Ishikawa (cell line): ENCODE results near the gene ZNF700.

Experiments
- CEBPB ChIP-seq: IDR thresholded peaks from 2 replicates; pipeline ENCODE4 v1.6.1; 2012
- EP300 ChIP-seq: IDR thresholded peaks from 2 replicates; pipeline ENCODE4 v1.6.1; 2012; ENCODE audit warnings: borderline replicate concordance
- FOXM1 ChIP-seq: IDR thresholded peaks from 2 replicates; pipeline ENCODE4 v1.6.1; 2012; ENCODE audit warnings: low read depth, borderline replicate concordance
- RAD21 ChIP-seq: IDR thresholded peaks from 2 replicates; pipeline ENCODE4 v1.6.1; 2012; ENCODE audit warnings: low read depth
- TAF1 ChIP-seq: IDR thresholded peaks from 2 replicates; pipeline ENCODE4 v1.6.1; 2012; ENCODE audit warnings: low read depth, mild to moderate bottlenecking
- TCF12 ChIP-seq: IDR thresholded peaks from 2 replicates; pipeline ENCODE4 v1.6.1; 2012; ENCODE audit warnings: low read depth
- TF ChIP-seq, protein P1 (sequence below): IDR thresholded peaks from 2 replicates; pipeline ENCODE4 v1.6.1; 2012
- TF ChIP-seq, protein P2 (sequence below): IDR thresholded peaks from 2 replicates; pipeline ENCODE4 v1.6.1; 2012; ENCODE audit warnings: low read depth, mild to moderate bottlenecking

DNA sequence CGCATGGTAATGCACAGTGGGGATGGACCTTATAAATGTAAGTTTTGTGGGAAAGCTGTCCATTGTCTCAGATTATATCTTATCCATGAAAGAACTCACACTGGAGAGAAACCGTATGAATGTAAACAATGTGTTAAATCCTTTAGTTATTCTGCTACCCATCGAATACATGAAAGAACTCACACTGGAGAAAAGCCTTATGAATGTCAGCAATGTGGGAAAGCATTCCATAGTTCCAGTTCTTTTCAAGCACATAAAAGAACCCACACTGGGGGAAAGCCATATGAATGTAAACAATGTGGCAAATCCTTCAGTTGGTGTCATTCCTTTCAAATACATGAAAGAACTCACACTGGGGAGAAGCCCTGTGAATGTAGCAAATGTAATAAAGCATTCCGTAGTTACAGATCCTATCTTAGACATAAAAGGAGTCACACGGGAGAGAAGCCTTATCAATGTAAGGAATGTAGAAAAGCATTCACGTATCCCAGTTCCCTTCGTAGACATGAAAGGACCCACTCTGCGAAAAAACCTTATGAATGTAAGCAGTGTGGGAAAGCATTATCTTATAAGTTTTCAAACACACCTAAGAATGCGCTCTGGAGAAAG lies 53.7 kb downstream of the ZNF700 start:
- TF ChIP-seq RAD21, result no peak
- no peak for TF ChIP-seq EP300
- TF ChIP-seq TAF1, result no peak
- TF ChIP-seq, protein P1, sequence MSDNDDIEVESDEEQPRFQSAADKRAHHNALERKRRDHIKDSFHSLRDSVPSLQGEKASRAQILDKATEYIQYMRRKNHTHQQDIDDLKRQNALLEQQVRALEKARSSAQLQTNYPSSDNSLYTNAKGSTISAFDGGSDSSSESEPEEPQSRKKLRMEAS, result no peak
- no peak for TF ChIP-seq CEBPB
- TF ChIP-seq, protein P2, sequence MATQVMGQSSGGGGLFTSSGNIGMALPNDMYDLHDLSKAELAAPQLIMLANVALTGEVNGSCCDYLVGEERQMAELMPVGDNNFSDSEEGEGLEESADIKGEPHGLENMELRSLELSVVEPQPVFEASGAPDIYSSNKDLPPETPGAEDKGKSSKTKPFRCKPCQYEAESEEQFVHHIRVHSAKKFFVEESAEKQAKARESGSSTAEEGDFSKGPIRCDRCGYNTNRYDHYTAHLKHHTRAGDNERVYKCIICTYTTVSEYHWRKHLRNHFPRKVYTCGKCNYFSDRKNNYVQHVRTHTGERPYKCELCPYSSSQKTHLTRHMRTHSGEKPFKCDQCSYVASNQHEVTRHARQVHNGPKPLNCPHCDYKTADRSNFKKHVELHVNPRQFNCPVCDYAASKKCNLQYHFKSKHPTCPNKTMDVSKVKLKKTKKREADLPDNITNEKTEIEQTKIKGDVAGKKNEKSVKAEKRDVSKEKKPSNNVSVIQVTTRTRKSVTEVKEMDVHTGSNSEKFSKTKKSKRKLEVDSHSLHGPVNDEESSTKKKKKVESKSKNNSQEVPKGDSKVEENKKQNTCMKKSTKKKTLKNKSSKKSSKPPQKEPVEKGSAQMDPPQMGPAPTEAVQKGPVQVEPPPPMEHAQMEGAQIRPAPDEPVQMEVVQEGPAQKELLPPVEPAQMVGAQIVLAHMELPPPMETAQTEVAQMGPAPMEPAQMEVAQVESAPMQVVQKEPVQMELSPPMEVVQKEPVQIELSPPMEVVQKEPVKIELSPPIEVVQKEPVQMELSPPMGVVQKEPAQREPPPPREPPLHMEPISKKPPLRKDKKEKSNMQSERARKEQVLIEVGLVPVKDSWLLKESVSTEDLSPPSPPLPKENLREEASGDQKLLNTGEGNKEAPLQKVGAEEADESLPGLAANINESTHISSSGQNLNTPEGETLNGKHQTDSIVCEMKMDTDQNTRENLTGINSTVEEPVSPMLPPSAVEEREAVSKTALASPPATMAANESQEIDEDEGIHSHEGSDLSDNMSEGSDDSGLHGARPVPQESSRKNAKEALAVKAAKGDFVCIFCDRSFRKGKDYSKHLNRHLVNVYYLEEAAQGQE, result no peak
- TF ChIP-seq TCF12, result no peak
- no peak for TF ChIP-seq FOXM1
